Measurements from ENCODE around the gene PHLDB2.
"Not testable (repeated sequence)": the region's sequence is repeated elsewhere in the genome, so short reads cannot be mapped to it uniquely, and the experiment has no call there.

The PHLDB2 gene

DNA sequence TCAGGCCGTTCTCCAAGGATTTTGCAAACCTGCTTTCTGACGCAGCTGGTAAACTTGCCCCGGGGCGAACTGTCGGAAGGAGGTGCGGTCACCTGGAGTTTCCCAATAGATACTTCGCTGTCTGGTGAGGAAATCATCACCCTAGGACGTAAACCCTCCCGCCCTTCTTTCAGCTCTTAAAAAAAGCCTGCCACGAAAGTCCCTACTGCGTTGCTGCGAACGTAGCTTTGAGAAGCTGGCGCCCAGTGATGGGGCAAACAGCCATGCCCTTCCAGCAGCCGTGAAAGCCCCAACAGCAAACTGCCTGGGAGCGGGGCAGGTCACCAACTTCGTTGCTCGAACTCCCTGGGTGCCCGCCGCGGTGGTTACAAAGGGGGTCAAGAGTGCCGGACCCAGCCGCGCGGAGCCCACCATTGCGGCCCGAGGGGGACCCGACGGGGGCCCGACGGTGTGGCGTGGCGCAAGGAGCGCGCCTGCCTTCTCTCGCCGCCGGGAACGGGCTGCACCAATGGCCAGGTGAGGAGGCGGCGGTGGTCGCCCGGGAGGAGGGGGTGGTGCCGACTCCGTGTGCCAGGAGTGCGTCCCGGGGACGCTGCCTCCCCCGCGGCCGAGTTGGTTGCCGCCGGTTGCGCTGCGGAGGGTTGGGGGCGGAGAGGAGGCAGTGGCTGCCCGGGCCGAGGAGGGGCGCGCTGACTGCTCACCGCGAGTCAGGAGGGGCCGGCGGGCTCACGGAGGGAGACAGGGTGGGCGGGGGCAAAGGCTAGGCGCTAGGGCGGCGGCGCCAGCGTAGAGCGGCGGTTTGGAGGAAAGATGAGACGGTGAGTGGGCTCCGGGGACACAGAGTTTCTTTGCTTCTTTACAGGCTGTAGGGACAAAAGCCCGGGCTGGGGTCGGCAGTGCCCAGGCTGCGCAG is at the start of gene PHLDB2:
Gene PHLDB2 (plus strand): TSS at position 205 of the 913 bp plus-strand sequence. CDS start 24,813 bp downstream, outside the sequence.
- peak; percentile 64 for DNase-seq (ENCODE audit: low read depth)

DNA sequence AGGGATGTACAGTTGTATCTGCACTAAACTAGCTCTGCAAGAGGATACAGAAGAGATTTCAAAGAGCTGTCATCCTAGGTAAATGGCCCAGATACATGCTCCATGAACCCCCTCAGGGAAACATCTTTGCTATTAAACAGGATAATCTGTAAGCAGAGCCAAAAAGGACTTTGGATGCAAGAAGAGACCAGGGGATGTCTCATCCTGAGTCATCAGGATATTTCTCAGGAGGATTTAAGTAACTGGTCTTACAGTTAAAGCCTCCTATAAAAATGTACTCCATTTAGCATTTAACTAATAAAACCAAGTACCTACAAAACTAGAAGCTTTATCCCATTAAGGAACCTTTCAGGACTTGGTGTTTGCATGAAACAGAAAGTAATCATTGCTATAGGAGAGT is 48.2 kb upstream of the PHLDB2 start:
- no peak for DNase-seq (ENCODE audit: low read depth)

GRCh38 chr3:111811811-111812210 is 47.3 kb upstream of the PHLDB2 start:
- no peak for DNase-seq (ENCODE audit: low read depth)

- no peak for DNase-seq (ENCODE audit: low read depth)
Measured at GRCh38 chr3:111812701-111813100, 46.4 kb upstream of the PHLDB2 start.

GRCh38 chr3:111813441-111813840 is 45.6 kb upstream of the PHLDB2 start:
- no peak for DNase-seq (ENCODE audit: low read depth)

GRCh38 chr3:111813979-111814378 is 45.1 kb upstream of the PHLDB2 start:
- no peak for DNase-seq (ENCODE audit: low read depth)

DNA sequence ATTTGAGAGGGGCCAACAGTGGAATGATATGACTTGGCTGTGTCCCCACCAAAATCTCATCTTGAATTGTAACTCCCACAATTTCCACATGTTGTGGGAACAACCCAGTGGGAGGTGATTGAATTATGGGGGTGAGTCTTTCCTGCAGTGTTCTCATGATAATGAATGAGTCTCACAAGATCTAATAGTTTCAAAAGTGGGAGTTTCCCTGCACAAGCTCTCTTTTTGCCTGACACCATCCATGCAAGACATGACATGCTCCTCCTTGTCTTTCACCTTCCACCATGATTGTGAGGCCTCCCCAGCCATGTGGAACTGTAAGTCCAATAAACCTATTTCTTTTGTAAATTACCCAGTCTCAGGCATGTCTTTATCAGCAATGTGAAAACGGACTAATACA is 42.3 kb upstream of the PHLDB2 start:
- not testable (repeated sequence) for DNase-seq (ENCODE audit: low read depth)

- DNase-seq (ENCODE audit: low read depth), result no peak
Measured at GRCh38 chr3:111819927-111820326, 39.1 kb upstream of the PHLDB2 start.

- no peak for DNase-seq (ENCODE audit: low read depth)
Measured at GRCh38 chr3:111820651-111821050, 38.4 kb upstream of the PHLDB2 start.

GRCh38 chr3:111821891-111822290 is 37.2 kb upstream of the PHLDB2 start:
- no peak for DNase-seq (ENCODE audit: low read depth)

DNA sequence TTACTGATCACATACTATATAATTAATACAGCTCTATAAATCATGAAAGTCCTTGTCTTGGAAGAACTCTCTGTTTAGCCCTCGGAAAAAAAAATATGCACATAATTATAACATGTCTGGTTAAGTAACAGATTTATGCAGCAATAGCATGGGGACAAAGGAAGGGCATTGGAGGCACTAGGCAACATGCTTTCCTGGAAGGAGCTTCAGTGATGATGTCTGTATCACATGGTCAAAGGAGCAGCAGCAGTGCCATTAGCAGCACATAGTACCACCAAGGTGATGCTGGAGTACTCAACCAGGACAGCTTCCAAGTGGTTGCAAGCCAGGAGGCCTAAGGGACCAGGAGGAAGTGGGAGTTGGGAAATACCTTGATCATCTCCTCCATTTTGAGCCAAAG is 36.3 kb upstream of the PHLDB2 start:
- no peak for DNase-seq (ENCODE audit: low read depth)

GRCh38 chr3:111823341-111823855 is 35.7 kb upstream of the PHLDB2 start:
- no peak for DNase-seq (ENCODE audit: low read depth)

DNA sequence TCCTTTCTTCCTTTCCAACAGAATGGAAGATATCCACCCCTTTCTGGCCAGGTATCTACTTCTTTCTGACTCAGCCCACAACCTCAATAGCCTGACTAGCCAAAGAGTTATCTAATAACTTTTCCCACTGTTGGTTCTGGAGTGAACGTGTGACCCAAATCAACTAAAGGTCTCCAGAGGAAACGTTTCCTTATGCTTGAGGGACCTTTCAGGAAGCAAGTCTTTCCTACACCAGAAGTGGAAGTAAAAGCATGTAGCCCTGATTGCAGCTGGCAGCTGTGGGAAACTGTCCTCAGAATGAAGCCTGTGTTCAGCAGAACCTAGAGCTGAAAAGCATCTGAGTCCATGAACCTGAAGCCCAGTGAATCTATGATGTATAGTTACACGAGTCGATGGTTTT is 34.7 kb upstream of the PHLDB2 start:
- no peak for DNase-seq (ENCODE audit: low read depth)

GRCh38 chr3:111827871-111828270 is 31.2 kb upstream of the PHLDB2 start:
- DNase-seq (ENCODE audit: low read depth), result no peak

- no peak for DNase-seq (ENCODE audit: low read depth)
Measured at GRCh38 chr3:111828530-111828929, 30.5 kb upstream of the PHLDB2 start.

GRCh38 chr3:111829023-111829422 is 30.0 kb upstream of the PHLDB2 start:
- no peak for DNase-seq (ENCODE audit: low read depth)

DNA sequence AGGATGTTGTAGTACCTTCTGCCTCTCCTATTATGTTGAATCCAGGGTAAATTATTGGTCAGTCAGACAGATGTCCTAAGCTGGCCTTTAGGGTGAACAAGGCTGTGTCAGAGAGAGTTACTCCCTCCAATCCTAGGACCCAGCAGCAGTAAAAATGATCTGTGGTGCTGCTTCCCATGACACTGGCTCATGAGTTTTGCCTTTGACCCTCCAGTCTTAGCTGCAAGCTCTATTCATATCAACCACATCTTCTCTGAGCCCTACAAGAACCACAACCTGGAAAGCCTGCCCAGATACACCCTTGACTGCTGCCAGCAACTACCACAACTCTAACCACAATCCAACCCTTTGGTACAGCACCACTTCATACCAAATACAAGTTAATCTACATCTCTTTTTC is 27.2 kb upstream of the PHLDB2 start:
- no peak for DNase-seq (ENCODE audit: low read depth)

- DNase-seq (ENCODE audit: low read depth), result no peak
Measured at GRCh38 chr3:111837112-111837511, 22.0 kb upstream of the PHLDB2 start.

DNA sequence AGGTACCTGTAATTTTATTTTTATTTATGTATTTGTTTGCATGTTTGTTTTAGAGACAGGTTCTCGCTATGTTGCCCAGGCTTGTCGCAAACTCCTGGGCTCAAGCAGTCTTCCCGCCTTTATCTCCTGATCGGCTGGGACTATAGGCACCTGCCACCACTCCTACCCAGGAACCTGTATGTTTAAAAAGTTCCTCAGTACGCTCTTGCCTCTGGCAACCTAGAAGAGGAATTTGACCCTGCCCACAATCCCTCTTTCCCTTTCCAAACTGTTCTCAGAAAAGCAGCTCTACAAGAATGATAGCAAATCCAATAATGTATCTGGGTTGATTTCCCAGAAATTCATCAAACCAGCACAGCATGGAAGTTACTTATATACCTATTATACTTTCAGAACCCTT is 20.9 kb upstream of the PHLDB2 start:
- no peak for DNase-seq (ENCODE audit: low read depth)

GRCh38 chr3:111846039-111846438 is 13.0 kb upstream of the PHLDB2 start:
- DNase-seq (ENCODE audit: low read depth), result no peak

DNA sequence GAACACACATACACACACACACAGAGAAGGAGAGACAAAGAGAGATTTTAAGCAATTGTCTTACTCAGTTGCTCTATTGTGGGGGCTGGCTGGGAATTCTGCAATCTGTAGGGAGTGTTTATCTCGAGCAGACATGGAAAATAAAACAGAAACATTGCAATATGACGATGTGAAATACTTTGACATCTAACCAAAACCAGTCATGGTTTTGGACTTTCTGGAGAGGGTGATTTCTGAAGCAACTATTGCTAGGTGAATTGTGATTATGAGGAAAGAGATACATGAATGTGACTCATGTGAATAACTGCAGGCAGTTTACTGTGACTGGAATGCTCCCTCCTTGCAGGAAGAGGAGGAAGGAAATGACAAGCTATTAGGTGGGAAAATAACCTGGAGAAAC is 12.3 kb upstream of the PHLDB2 start:
- DNase-seq (ENCODE audit: low read depth), result no peak

GRCh38 chr3:111848283-111848682 is 10.8 kb upstream of the PHLDB2 start:
- DNase-seq (ENCODE audit: low read depth), result no peak

- no peak for DNase-seq (ENCODE audit: low read depth)
Measured at GRCh38 chr3:111848778-111849177, 10.3 kb upstream of the PHLDB2 start.

- no peak for DNase-seq (ENCODE audit: low read depth)
Measured at GRCh38 chr3:111850537-111850936, 8.5 kb upstream of the PHLDB2 start.
